Natural killer cell (primary cell): ENCODE measurements around the gene SYNM. TPM values are rescaled to one million over a fixed set of nuclear protein-coding genes. Genes with fewer than 3 reads are reported as not detected.

ENCODE experiments used
- ATAC-seq, 3 donors: fragments of 150-1000 bp in 2 of 3; fragments of 200-7000 bp in 1 of 3; cut with Tn5 transposase; 1 replicate in 1 of 3; 2 replicates in 2 of 3; pipeline ENCODE4 v1.10.0; 2021; ENCODE audit warnings: mild to moderate bottlenecking in 2 of 3, moderate library complexity in 2 of 3
- DNase-seq, 2 donors: peaks; one replicate each; pipeline versions ENCODE4 v3.0.0 to v3.0.0-alpha.2; 2013 to 2021; ENCODE audit warnings: mixed read lengths in 1 of 2
- H3K27ac ChIP-seq: one replicate; pipeline ENCODE4 v1.5.1; 2013; ENCODE audit warnings: mild to moderate bottlenecking, low read length
- H3K27me3 ChIP-seq: one replicate; pipeline ENCODE4 v1.6.1; 2013; ENCODE audit warnings: low read length; ENCODE audit not compliant: control insufficient read depth, insufficient read depth
- H3K36me3 ChIP-seq: one replicate; pipeline ENCODE4 v1.6.1; 2013; ENCODE audit warnings: low read length; ENCODE audit not compliant: control insufficient read depth, insufficient read depth
- H3K4me1 ChIP-seq: one replicate; pipeline ENCODE4 v1.6.1; 2013; ENCODE audit warnings: low read length; ENCODE audit not compliant: control insufficient read depth, insufficient read depth
- H3K4me3 ChIP-seq: one replicate; pipeline ENCODE4 v1.5.1; 2013; ENCODE audit warnings: low read length
- H3K9me3 ChIP-seq: one replicate; pipeline ENCODE4 v1.6.1; 2013; ENCODE audit warnings: low read length; ENCODE audit not compliant: control insufficient read depth, insufficient read depth
- H3K27ac Mint-ChIP-seq, 2 donors: one replicate each; pipeline ENCODE4 v1.8.0; 2022; ENCODE audit warnings: mild to moderate bottlenecking in 2 of 2, mixed read lengths in 2 of 2, moderate library complexity in 1 of 2
- H3K27me3 Mint-ChIP-seq, 2 donors: one replicate each; pipeline ENCODE4 v1.8.0; 2022; ENCODE audit warnings: low read depth in 2 of 2, mixed read lengths in 2 of 2
- H3K36me3 Mint-ChIP-seq: one replicate; pipeline ENCODE4 v1.8.0; 2022; ENCODE audit warnings: mixed read lengths
- H3K4me1 Mint-ChIP-seq, 2 donors: one replicate each; pipeline ENCODE4 v1.8.0; 2022; ENCODE audit warnings: mixed read lengths in 2 of 2
- H3K4me3 Mint-ChIP-seq: one replicate; pipeline ENCODE4 v1.8.0; 2022; ENCODE audit warnings: mild to moderate bottlenecking, moderate library complexity, mixed read lengths
- H3K9me3 Mint-ChIP-seq, 2 donors: one replicate each; pipeline ENCODE4 v1.8.0; 2022; ENCODE audit warnings: mixed read lengths in 2 of 2
- CTCF ChIP-seq: fragments of 200-600 bp; IDR thresholded peaks from one replicate; pipeline ENCODE4 v1.8.0; 2022; ENCODE audit warnings: antibody characterized with exemption
- WGBS: methylation state at CpG from one replicate; pipeline ENCODE4 v1.1.7; 2013; ENCODE audit warnings: missing lambda C conversion rate; ENCODE audit not compliant: insufficient coverage; 5-methylcytosine and 5-hydroxymethylcytosine counted together
- intact Hi-C: fragments of 100-400 bp; cut with micrococcal nuclease; formaldehyde crosslinking; loops from one replicate; pipeline ENCODE4 v1.14.2; 2022
- total RNA-seq, 4 donors: library from RNA; stranded (reverse); fragments of 120-200 nt in 1 of 4; gene quantifications; one replicate each; pipeline versions ENCODE4 v1.2.3 to v1.2.4, GENCODE V29; 2013 to 2022

The SYNM gene
- total RNA-seq, 3 donors from 2014 or later (not counting 1 experiment from before 2014, with no cell fraction given): 0.11 to 0.48 (median 0.42) TPM

- Mint-ChIP-seq H3K4me3 (no peak overlapping the region), H3K27me3 (no peaks in the 10 kb centered on the region), H3K4me1 (no peaks in the 10 kb centered on the region), H3K36me3 (no peaks in the 10 kb centered on the region), H3K9me3 (no peaks in the 10 kb centered on the region), H3K27ac (no peak overlapping the region)
- H3K9me3 ChIP-seq: no peaks in the 10 kb centered on the region
- DNase-seq: no peak
- TF ChIP-seq CTCF: no peak
- H3K27ac ChIP-seq: no peak overlapping the region
- ATAC-seq: no peak
- no peaks in the 10 kb centered on the region for H3K36me3 ChIP-seq
- H3K4me3 ChIP-seq: no peak overlapping the region
- 89% methylated on average over 1 of the region's 3 CpGs for WGBS
- H3K4me1 ChIP-seq: no peaks in the 10 kb centered on the region
- intact Hi-C loops: no loop called here
- H3K27me3 ChIP-seq: no peaks in the 10 kb centered on the region
These were observed 60.3 kb downstream of the SYNM start for GRCh38 chr15:99165020-99165790.

- H3K27ac Mint-ChIP-seq: no peak overlapping the region
- no peak overlapping the region for H3K4me3 Mint-ChIP-seq
- no peaks in the 10 kb centered on the region for H3K9me3 Mint-ChIP-seq
- Histone ChIP-seq H3K36me3 (no peaks in the 10 kb centered on the region), H3K4me3 (no peak overlapping the region), H3K9me3 (no peaks in the 10 kb centered on the region), H3K4me1 (no peaks in the 10 kb centered on the region), H3K27me3 (no peaks in the 10 kb centered on the region), H3K27ac (no peak overlapping the region)
- no peaks in the 10 kb centered on the region for H3K4me1 Mint-ChIP-seq
- DNase-seq: no peak
- WGBS: 92% methylated on average over 23 of the region's 23 CpGs
- ATAC-seq: no peak
- intact Hi-C loops: no loop called here
- TF ChIP-seq CTCF: no peak
- H3K27me3 Mint-ChIP-seq: no peaks in the 10 kb centered on the region
- H3K36me3 Mint-ChIP-seq: no peaks in the 10 kb centered on the region
These were observed 61.2 kb downstream of the SYNM start for GRCh38 chr15:99165956-99166689.

GRCh38 chr15:99167201-99167600 lies 62.3 kb downstream of the SYNM start:
- Histone ChIP-seq H3K36me3 (no peaks in the 10 kb centered on the region), H3K4me1 (no peaks in the 10 kb centered on the region), H3K27ac (no peak overlapping the region), H3K4me3 (no peak overlapping the region), H3K9me3 (no peaks in the 10 kb centered on the region), H3K27me3 (no peaks in the 10 kb centered on the region)
- Mint-ChIP-seq H3K27ac (no peak overlapping the region), H3K9me3 (no peaks in the 10 kb centered on the region), H3K36me3 (no peaks in the 10 kb centered on the region), H3K4me3 (no peak overlapping the region), H3K4me1 (no peaks in the 10 kb centered on the region), H3K27me3 (no peaks in the 10 kb centered on the region)
- intact Hi-C loops: no loop called here
- DNase-seq (no peak), ATAC-seq (no peak)
- TF ChIP-seq CTCF: no peak
- WGBS: 91% methylated on average over 5 of the region's 5 CpGs
